Glutamatergic neuron (in vitro differentiated cells): ENCODE data around the gene ABHD18. TPM values are rescaled to one million over a fixed set of nuclear protein-coding genes. Genes with fewer than 3 reads are reported as not detected.
"Not testable (repeated sequence)": the region's sequence is repeated elsewhere in the genome, so short reads cannot be mapped to it uniquely, and the experiment has no call there.

Source experiments
- DNase-seq: peaks from one replicate; pipeline ENCODE4 v3.0.0; 2022
- H3K27ac Mint-ChIP-seq: one replicate; pipeline ENCODE4 v1.8.0; 2020; ENCODE audit warnings: mild to moderate bottlenecking, mixed read lengths, inconsistent platforms; ENCODE audit not compliant: unreplicated experiment
- H3K27me3 Mint-ChIP-seq: one replicate; pipeline ENCODE4 v1.8.0; 2020; ENCODE audit warnings: mild to moderate bottlenecking, moderate library complexity, mixed read lengths, inconsistent platforms; ENCODE audit not compliant: unreplicated experiment
- H3K36me3 Mint-ChIP-seq: one replicate; pipeline ENCODE4 v1.8.0; 2020; ENCODE audit warnings: mild to moderate bottlenecking, mixed read lengths, inconsistent platforms; ENCODE audit not compliant: unreplicated experiment
- H3K4me1 Mint-ChIP-seq: one replicate; pipeline ENCODE4 v1.8.0; 2020; ENCODE audit warnings: mild to moderate bottlenecking, low read depth, mixed read lengths, inconsistent platforms; ENCODE audit not compliant: unreplicated experiment
- H3K4me3 Mint-ChIP-seq: one replicate; pipeline ENCODE4 v1.8.0; 2020; ENCODE audit warnings: mild to moderate bottlenecking, mixed read lengths, inconsistent platforms; ENCODE audit not compliant: unreplicated experiment
- H3K9me3 Mint-ChIP-seq: one replicate; pipeline ENCODE4 v1.8.0; 2020; ENCODE audit warnings: mild to moderate bottlenecking, moderate library complexity, mixed read lengths, inconsistent platforms; ENCODE audit not compliant: unreplicated experiment
- long read RNA-seq: library from polyadenylated mRNA; unstranded; transcript quantifications from one replicate; pipeline ENCODE4 v2.0.0, GENCODE V29; 2020; ENCODE audit not compliant: unreplicated experiment
- total RNA-seq: library from RNA; stranded (reverse); fragmentation: NEBNext Ultra II Directional; extraction: Animal tissue kit (Norgen Biotek cat#: 25700); gene quantifications from one replicate; pipeline ENCODE4 v1.2.1, GENCODE V29; 2021; ENCODE audit not compliant: unreplicated experiment
- TF ChIP-seq, protein P1 (sequence below): fragments of 200-600 bp; sonication (generic); IDR thresholded peaks from one replicate; pipeline ENCODE4 v1.5.0; 2021; ENCODE audit not compliant: partially characterized antibody, unreplicated experiment

Gene ABHD18
- 9.7 TPM for total RNA-seq
- long read RNA-seq, partial matches to known transcripts: 0 of 6 reads
- long read RNA-seq, other reads (novel, unspliced or antisense): 6 of 6 reads

- Mint-ChIP-seq H3K27ac (peak within 1 kb of the TSS; percentile 90), H3K27me3 (no peaks in the 10 kb centered on the region), H3K9me3 (peaks cover 5% of the 10 kb centered on the region), H3K36me3 (no peaks in the 10 kb centered on the region), H3K4me1 (no peaks in the 10 kb centered on the region), H3K4me3 (peak within 1 kb of the TSS; percentile 90)
- TF ChIP-seq, protein P1, sequence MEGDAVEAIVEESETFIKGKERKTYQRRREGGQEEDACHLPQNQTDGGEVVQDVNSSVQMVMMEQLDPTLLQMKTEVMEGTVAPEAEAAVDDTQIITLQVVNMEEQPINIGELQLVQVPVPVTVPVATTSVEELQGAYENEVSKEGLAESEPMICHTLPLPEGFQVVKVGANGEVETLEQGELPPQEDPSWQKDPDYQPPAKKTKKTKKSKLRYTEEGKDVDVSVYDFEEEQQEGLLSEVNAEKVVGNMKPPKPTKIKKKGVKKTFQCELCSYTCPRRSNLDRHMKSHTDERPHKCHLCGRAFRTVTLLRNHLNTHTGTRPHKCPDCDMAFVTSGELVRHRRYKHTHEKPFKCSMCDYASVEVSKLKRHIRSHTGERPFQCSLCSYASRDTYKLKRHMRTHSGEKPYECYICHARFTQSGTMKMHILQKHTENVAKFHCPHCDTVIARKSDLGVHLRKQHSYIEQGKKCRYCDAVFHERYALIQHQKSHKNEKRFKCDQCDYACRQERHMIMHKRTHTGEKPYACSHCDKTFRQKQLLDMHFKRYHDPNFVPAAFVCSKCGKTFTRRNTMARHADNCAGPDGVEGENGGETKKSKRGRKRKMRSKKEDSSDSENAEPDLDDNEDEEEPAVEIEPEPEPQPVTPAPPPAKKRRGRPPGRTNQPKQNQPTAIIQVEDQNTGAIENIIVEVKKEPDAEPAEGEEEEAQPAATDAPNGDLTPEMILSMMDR: peak; percentile 24
- peak; percentile 99 for DNase-seq
These were observed at the start of gene ABHD18, which contains the start of gene MFSD8 for GRCh38 chr4:127965062-127965802. TSS of gene ABHD18 (plus strand) at chr4:127965406. CDS start at chr4:127982956, 17,550 bp downstream. TSS of gene MFSD8 (minus strand) at chr4:127965173. CDS start at chr4:127965133, 40 bp downstream.

- Mint-ChIP-seq H3K9me3 (no peaks in the 10 kb centered on the region), H3K4me3 (no peak overlapping the region), H3K36me3 (no peaks in the 10 kb centered on the region), H3K27me3 (peaks cover 2% of the 10 kb centered on the region), H3K27ac (no peak overlapping the region), H3K4me1 (no peaks in the 10 kb centered on the region)
- TF ChIP-seq, protein P1: no peak
- no peak for DNase-seq
These were observed 48.7 kb upstream of the ABHD18 start for GRCh38 chr4:127916512-127916911.

- peaks cover 2% of the 10 kb centered on the region for H3K27me3 Mint-ChIP-seq
- TF ChIP-seq, protein P1: no peak
- no peak for DNase-seq
- H3K27ac Mint-ChIP-seq: no peak overlapping the region
- H3K36me3 Mint-ChIP-seq: no peaks in the 10 kb centered on the region
- no peaks in the 10 kb centered on the region for H3K4me1 Mint-ChIP-seq
- H3K4me3 Mint-ChIP-seq: no peak overlapping the region
- no peaks in the 10 kb centered on the region for H3K9me3 Mint-ChIP-seq
These were observed 48.1 kb upstream of the ABHD18 start for GRCh38 chr4:127917151-127917550.

DNA sequence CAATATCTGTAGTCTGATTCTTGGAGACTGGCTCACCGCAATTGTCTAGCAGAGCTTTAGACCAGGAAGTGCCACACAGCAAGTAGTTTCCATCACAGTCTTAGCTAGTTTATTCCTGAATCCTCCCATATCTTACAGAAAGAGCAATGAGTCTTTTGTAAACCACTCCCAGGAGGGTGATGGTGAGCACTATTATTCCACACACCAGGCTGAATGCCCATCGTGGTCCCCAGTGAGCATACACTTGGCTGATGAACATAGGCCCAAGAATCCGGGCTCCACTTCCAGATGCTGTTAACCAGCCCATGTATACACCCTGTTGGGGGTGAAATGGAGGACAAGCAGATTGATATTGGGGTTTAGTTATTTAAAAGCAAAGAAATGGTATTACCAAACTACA lies 44.7 kb upstream of the ABHD18 start:
- Mint-ChIP-seq H3K4me3 (no peak overlapping the region), H3K36me3 (no peaks in the 10 kb centered on the region), H3K9me3 (no peaks in the 10 kb centered on the region), H3K4me1 (no peaks in the 10 kb centered on the region), H3K27ac (no peak overlapping the region), H3K27me3 (no peaks in the 10 kb centered on the region)
- TF ChIP-seq, protein P1: no peak
- no peak for DNase-seq

DNA sequence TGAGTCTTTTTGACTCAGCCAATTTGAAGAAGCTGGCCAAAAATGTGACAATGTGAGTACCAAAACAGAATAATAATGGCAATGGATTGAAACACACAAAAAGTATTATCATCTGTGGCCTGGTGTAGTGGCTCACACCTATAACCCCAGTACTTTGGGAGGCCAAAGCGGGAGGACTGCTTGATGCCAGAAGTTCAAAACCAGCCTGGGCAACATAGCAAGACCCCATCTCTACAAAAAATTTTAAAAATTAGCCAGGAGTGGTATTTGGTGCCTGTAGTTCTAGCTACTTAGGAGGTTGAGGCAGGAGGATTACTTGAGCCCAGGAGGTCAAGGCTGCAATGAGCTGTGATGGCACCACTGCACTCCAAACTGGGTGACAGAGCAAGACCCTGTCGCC lies 43.0 kb upstream of the ABHD18 start:
- no peak for DNase-seq
- H3K36me3 Mint-ChIP-seq: no peaks in the 10 kb centered on the region
- H3K4me1 Mint-ChIP-seq: no peaks in the 10 kb centered on the region
- no peak overlapping the region for H3K27ac Mint-ChIP-seq
- H3K4me3 Mint-ChIP-seq: no peak overlapping the region
- TF ChIP-seq, protein P1: no peak
- H3K27me3 Mint-ChIP-seq: no peaks in the 10 kb centered on the region
- H3K9me3 Mint-ChIP-seq: peaks cover 1% of the 10 kb centered on the region

GRCh38 chr4:127925720-127926119 lies 39.5 kb upstream of the ABHD18 start:
- H3K9me3 Mint-ChIP-seq, H3K36me3 Mint-ChIP-seq, H3K27ac Mint-ChIP-seq, H3K27me3 Mint-ChIP-seq, H3K4me1 Mint-ChIP-seq, H3K4me3 Mint-ChIP-seq, DNase-seq: not testable (repeated sequence)
